Heart left ventricle (tissue), 16 donors: ENCODE data around the gene TECPR2. TPM values are rescaled to one million over a fixed set of nuclear protein-coding genes. Genes with fewer than 3 reads are reported as not detected.

Source experiments
- ATAC-seq, 4 donors: fragments of 200-7000 bp; cut with Tn5 transposase; one replicate each; pipeline ENCODE4 v1.9.1; 2020 to 2022; ENCODE audit warnings: moderate library complexity in 4 of 4, mild to moderate bottlenecking in 3 of 4, moderate number of reproducible peaks in 1 of 4
- DNase-seq, 5 donors: peaks; one replicate each; pipeline ENCODE4 v3.0.0-alpha.2; 2020
- H3K27ac ChIP-seq, 12 donors: fragments of 200-600 bp; sonication (generic) in 4 of 12; one replicate each; pipeline versions ENCODE4 v1.5.0 to v1.8.0; 2016 to 2022; ENCODE audit warnings: mild to moderate bottlenecking in 2 of 12
- H3K27me3 ChIP-seq, 9 donors: fragments of 200-600 bp; sonication (generic) in 2 of 9; one replicate each; pipeline versions ENCODE4 v1.5.1 to v1.8.0; 2016 to 2022; ENCODE audit warnings: mild to moderate bottlenecking in 3 of 9
- H3K36me3 ChIP-seq, 9 donors: fragments of 200-600 bp; sonication (generic) in 2 of 9; one replicate each; pipeline versions ENCODE4 v1.5.0 to v1.8.0; 2018 to 2022; ENCODE audit warnings: mild to moderate bottlenecking in 2 of 9
- H3K4me1 ChIP-seq, 12 donors: fragments of 200-600 bp; sonication (generic) in 4 of 12; one replicate each; pipeline versions ENCODE4 v1.5.0 to v1.8.0; 2016 to 2022; ENCODE audit warnings: mild to moderate bottlenecking in 3 of 12
- H3K4me3 ChIP-seq, 12 donors: fragments of 200-600 bp; sonication (generic) in 4 of 12; one replicate each; pipeline versions ENCODE4 v1.5.0 to v1.8.0; 2017 to 2022; ENCODE audit warnings: mild to moderate bottlenecking in 9 of 12, moderate library complexity in 4 of 12
- H3K9me3 ChIP-seq, 12 donors: fragments of 200-600 bp; sonication (generic) in 4 of 12; one replicate each; pipeline versions ENCODE4 v1.5.0 to v1.8.0; 2016 to 2022; ENCODE audit warnings: mild to moderate bottlenecking in 1 of 12
- CTCF ChIP-seq, 12 donors: fragments of 200-600 bp; sonication (generic) in 4 of 12; IDR thresholded peaks; one replicate each; pipeline versions ENCODE4 v1.5.0 to v1.8.0; 2018 to 2022; ENCODE audit warnings: antibody characterized with exemption in 12 of 12, mild to moderate bottlenecking in 5 of 12
- POLR2A ChIP-seq, 2 donors: fragments of 450-650 bp; IDR thresholded peaks; one replicate each; pipeline ENCODE4 v1.6.1; 2017; ENCODE audit warnings: antibody characterized with exemption in 2 of 2, mild to moderate bottlenecking in 2 of 2, moderate library complexity in 2 of 2
- WGBS, 4 donors: extraction: QIAGEN DNeasy Blood & Tissue Kit in 2 of 4; methylation state at CpG; one replicate each; pipeline versions ENCODE4 v1.1.5 to v1.1.7; 2013 to 2018; 5-methylcytosine and 5-hydroxymethylcytosine counted together
- intact Hi-C, 10 donors: fragments of 100-400 bp; cut with DNase I; formaldehyde crosslinking; loops; one replicate each; pipeline versions ENCODE4 v1.11.1 to v1.14.2; 2022
- polyA plus RNA-seq, 2 donors: library from polyadenylated mRNA; stranded (reverse); fragments of 200-250 nt; gene quantifications; one replicate each; pipeline ENCODE4 v1.2.3, GENCODE V29; 2013
- total RNA-seq, 9 donors: library from RNA; depleted of rRNA in 2 of 9; stranded (reverse); fragments of >200 nt in 2 of 9; fragmentation: NEBNext Ultra II Directional in 3 of 9; extraction: Animal tissue kit (Norgen Biotek cat#: 25700) in 3 of 9; gene quantifications; one replicate each; pipeline versions ENCODE4 v1.1.0 to v1.2.4, GENCODE V29; 2016 to 2023
- donor health status: ischemic (EF 13 %, LVEDD 7.1; RV severe dilation, severe dysfunction).
- donor health status: healthy with polysubstance abuse.
- donor health status: DM: no; HTN: yes; CAD: no.
- donor health status: DM: no; HTN: no; CAD: no.
- donor health status: ischemic (EF 25% LVEDD 6.9; RV normal size, moderate dysfunction).
- donor health status: ischemic (EF 25% LVEDD 5.7; RV mildly dilated, moderate dysfunction).
- donor health status: healthy.
- donor health status: DM: yes; HTN: yes; CAD: no.
- donor health status: ischemic (EF 35%, LVEDD 5.7; RV mildly dilated, moderate dysfunction).
- donor health status: nonischemic (EF 11% LVEDD 7.7; RV severe dilation, severe dysfunction).
- donor health status: DM: yes; HTN: yes; CAD: no.
- donor health status: PGD.
- donor health status: ischemic (EF 29% LVEDD 5.4; RV normal size, mild dysfunction).
- donor health status: nonischemic (EF 23%, LVEDD 6.1; RV moderate dilation, normal function).

The TECPR2 gene
- total and polyA plus RNA-seq, 11 donors: 9.9 to 30.6 (median 22.3) TPM

- ATAC-seq: no peak
- Histone ChIP-seq H3K9me3 (no peaks in the 10 kb centered on the region), H3K4me3 (no peak overlapping the region), H3K27me3 (no peaks in the 10 kb centered on the region), H3K36me3 (peaks cover 0 to 76% (median 52%) of the 10 kb centered on the region in 9 donors), H3K4me1 (peaks cover 0 to 10% (median 2%) of the 10 kb centered on the region in 12 donors), H3K27ac (no peak overlapping the region)
- intact Hi-C loops: no loop called here
- no peak for DNase-seq
- no peak for TF ChIP-seq CTCF (IDR thresholded peaks at IDR 0.05)
- no peak for TF ChIP-seq POLR2A (IDR thresholded peaks at IDR 0.05)
- 69 to 74% (median 72%) methylated on average over 2 of the region's 2 CpGs for WGBS, 4 donors
Observed at GRCh38 chr14:102457509-102457908, 94.8 kb downstream of the TECPR2 start.

GRCh38 chr14:102461490-102462338, 99.0 kb downstream of the TECPR2 start:
- H3K27ac ChIP-seq: peak overlapping the region in 5 of 12 donors; percentile 8 to 67 (median 43)
- 79 to 85% (median 80%) methylated on average over 11 to 14 of the region's 14 CpGs for WGBS, 4 donors
- H3K4me3 ChIP-seq: no peak overlapping the region
- peaks cover 0 to 72% (median 54%) of the 10 kb centered on the region in 9 donors for H3K36me3 ChIP-seq
- H3K4me1 ChIP-seq: peaks cover 0 to 11% (median 2%) of the 10 kb centered on the region in 12 donors
- intact Hi-C loops: no loop called here
- ATAC-seq (peak; percentile 78 to 89 (median 84)), DNase-seq (no peak)
- H3K9me3 ChIP-seq: no peaks in the 10 kb centered on the region
- TF ChIP-seq POLR2A (IDR thresholded peaks at IDR 0.05) (no peak), CTCF (IDR thresholded peaks at IDR 0.05) (no peak)
- no peaks in the 10 kb centered on the region for H3K27me3 ChIP-seq

- peak in 1 of 4 donors; percentile 31 for ATAC-seq
Observed at GRCh38 chr14:102462391-102462790, 99.7 kb downstream of the TECPR2 start.

More at GRCh38 chr14:102462391-102462790, 99.7 kb downstream of the TECPR2 start:
- H3K9me3 ChIP-seq: no peaks in the 10 kb centered on the region
- peaks cover 0 to 11% (median 2%) of the 10 kb centered on the region in 12 donors for H3K4me1 ChIP-seq
- TF ChIP-seq CTCF (IDR thresholded peaks at IDR 0.05) (no peak), POLR2A (IDR thresholded peaks at IDR 0.05) (no peak)
- peaks cover 0 to 68% (median 49%) of the 10 kb centered on the region in 9 donors for H3K36me3 ChIP-seq
- H3K27ac ChIP-seq: peak overlapping the region in 1 of 12 donors; percentile 67
- no peaks in the 10 kb centered on the region for H3K27me3 ChIP-seq
- DNase-seq: no peak
- WGBS, 4 donors: 59 to 72% (median 70%) methylated on average over 4 of the region's 4 CpGs
- no peak overlapping the region for H3K4me3 ChIP-seq
- intact Hi-C loops: no loop called here
